NCI-H2107 treated with DMSO at 0.1 percent for 48 hours (cell line): Measurements from ENCODE around the gene CYSRT1.

ENCODE experiments used
- DNase-seq: peaks from one replicate; lab custom pipeline; 2025; ENCODE audit not compliant: unreplicated experiment; lab: John Stamatoyannopoulos, UW

Gene CYSRT1

GRCh38 chr9:137190315-137190856, 34.6 kb upstream of the CYSRT1 start:
- DNase-seq, result no peak

- DNase-seq, result no peak
Measured at GRCh38 chr9:137191245-137191644, 33.7 kb upstream of the CYSRT1 start.

- DNase-seq, result no peak
Measured at GRCh38 chr9:137191691-137192447, 33.1 kb upstream of the CYSRT1 start.

- DNase-seq, result no peak
Measured at GRCh38 chr9:137192448-137192780, 32.6 kb upstream of the CYSRT1 start.

GRCh38 chr9:137192859-137193258, 32.1 kb upstream of the CYSRT1 start:
- no peak for DNase-seq

GRCh38 chr9:137193771-137194170, 31.2 kb upstream of the CYSRT1 start:
- no peak for DNase-seq

GRCh38 chr9:137194388-137194787, 30.6 kb upstream of the CYSRT1 start:
- no peak for DNase-seq

- DNase-seq, result peak; percentile 51
Measured at GRCh38 chr9:137194909-137195308, 30.1 kb upstream of the CYSRT1 start.

- DNase-seq, result peak; percentile 97
Measured at GRCh38 chr9:137195525-137196220, 29.3 kb upstream of the CYSRT1 start.

GRCh38 chr9:137198051-137198901, 26.7 kb upstream of the CYSRT1 start:
- no peak for DNase-seq

GRCh38 chr9:137198902-137199283, 26.1 kb upstream of the CYSRT1 start:
- no peak for DNase-seq

GRCh38 chr9:137199411-137200121, 25.4 kb upstream of the CYSRT1 start:
- DNase-seq, result no peak

GRCh38 chr9:137200311-137201204, 24.4 kb upstream of the CYSRT1 start, which contains the start of gene TPRN:
TSS of gene TPRN (minus strand) at chr9:137200741. CDS start at chr9:137200711, 30 bp downstream.
- peak; percentile 98 for DNase-seq

- no peak for DNase-seq
Measured at GRCh38 chr9:137201205-137201868, 23.6 kb upstream of the CYSRT1 start.

GRCh38 chr9:137202966-137203365, 22.0 kb upstream of the CYSRT1 start:
- no peak for DNase-seq

- DNase-seq, result no peak
Measured at GRCh38 chr9:137204731-137205125, 20.2 kb upstream of the CYSRT1 start.

- peak; percentile 42 for DNase-seq
Measured at GRCh38 chr9:137205126-137206069, 19.6 kb upstream of the CYSRT1 start, which contains the start of the genes NDOR1 and TMEM203. TSS of gene NDOR1 (plus strand) at chr9:137205700. CDS start at chr9:137205778, 78 bp downstream. TSS of gene TMEM203 (minus strand) at chr9:137205648. CDS start at chr9:137205414, 234 bp downstream.

- no peak for DNase-seq
Measured at GRCh38 chr9:137206602-137207001, 18.4 kb upstream of the CYSRT1 start.
